Measurements from ENCODE around the gene ZCCHC14.

DNA sequence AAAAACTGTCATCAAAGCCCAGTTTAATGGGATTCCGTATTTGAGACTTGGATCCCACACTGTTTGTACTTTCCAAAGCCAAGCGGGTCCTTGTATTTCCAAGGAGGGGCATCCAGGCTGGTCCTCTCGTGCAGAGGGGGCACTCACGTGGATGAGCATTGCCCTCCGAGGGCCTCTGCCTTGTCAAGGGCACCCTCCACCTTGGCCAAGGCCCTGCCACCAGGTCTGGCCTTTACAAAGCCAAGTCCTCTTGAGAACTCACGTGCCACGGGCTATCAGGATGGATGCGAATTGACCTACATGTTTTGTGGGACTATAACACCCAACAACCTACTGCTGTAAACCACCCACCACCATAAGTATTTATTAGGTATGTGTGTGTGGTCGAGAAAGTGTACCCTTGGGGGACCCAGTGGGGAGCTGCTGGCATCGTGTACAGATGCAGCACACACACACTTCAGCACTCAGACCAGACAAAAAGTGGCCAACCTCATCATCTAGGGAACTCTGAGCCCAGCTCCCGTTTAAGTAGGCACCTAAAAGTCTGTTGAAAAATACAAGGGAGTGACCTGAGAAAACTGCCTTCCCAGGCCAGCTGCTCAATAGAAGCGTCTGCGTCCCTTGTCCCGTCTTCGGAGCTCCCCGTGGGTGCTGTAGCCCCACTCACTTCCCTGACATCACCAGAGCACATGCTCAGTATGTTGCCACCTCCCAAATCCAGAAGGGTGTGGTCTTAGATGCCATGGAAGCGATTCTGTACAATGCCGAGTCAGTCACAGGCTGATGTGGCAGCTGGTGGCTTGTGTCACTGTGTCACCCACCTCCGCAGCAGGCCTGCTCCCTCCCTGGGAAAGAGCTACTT, 87.8 kb downstream of the ZCCHC14 start:
- TF ChIP-seq, protein P1, sequence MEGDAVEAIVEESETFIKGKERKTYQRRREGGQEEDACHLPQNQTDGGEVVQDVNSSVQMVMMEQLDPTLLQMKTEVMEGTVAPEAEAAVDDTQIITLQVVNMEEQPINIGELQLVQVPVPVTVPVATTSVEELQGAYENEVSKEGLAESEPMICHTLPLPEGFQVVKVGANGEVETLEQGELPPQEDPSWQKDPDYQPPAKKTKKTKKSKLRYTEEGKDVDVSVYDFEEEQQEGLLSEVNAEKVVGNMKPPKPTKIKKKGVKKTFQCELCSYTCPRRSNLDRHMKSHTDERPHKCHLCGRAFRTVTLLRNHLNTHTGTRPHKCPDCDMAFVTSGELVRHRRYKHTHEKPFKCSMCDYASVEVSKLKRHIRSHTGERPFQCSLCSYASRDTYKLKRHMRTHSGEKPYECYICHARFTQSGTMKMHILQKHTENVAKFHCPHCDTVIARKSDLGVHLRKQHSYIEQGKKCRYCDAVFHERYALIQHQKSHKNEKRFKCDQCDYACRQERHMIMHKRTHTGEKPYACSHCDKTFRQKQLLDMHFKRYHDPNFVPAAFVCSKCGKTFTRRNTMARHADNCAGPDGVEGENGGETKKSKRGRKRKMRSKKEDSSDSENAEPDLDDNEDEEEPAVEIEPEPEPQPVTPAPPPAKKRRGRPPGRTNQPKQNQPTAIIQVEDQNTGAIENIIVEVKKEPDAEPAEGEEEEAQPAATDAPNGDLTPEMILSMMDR (IDR thresholded peaks at IDR 0.05), result no peak
- no peak for TF ChIP-seq ZFX (IDR thresholded peaks at IDR 0.05; ENCODE audit: borderline replicate concordance)

All from 22Rv1 (cell line).